Measurements from ENCODE around the gene ARHGAP21. TPM values are rescaled to one million over a fixed set of nuclear protein-coding genes. Genes with fewer than 3 reads are reported as not detected.

Gene ARHGAP21
- polyA plus RNA-seq, 2 of the 4 experiments (the other 2 are of a cell fraction): 30.5 to 84.4 TPM

GRCh38 chr10:24724381-24725228 is 918 bp upstream of the ARHGAP21 start:
- POLR2A ChIA-PET: interaction anchor here (0.6 to 2.2 kb wide), 9 partner anchors 82 to 450 kb away, joined by 3 to 6 read pairs (median 3); partner anchors contain the start of genes ENKUR, GPR158 and THNSL1
- WGBS (ENCODE audit: missing lambda C conversion rate): 2% methylated on average over 35 of the region's 52 CpGs
- peak overlapping the region; percentile 95 for H3K4me2 ChIP-seq
- H3K4me3 ChIP-seq: peak overlapping the region; percentile 86
- CTCF ChIA-PET: interaction anchor here (0.6 to 2.3 kb wide), 9 partner anchors 9 to 266 kb away, joined by 3 to 12 read pairs (median 4); no protein-coding TSS in a partner anchor
- peak; percentile 97 for DNase-seq (ENCODE audit: low read depth in 1 of 2, low spot score in 1 of 2)
- peak; percentile 24; the same call in 1 of the 2 replicates for TF ChIP-seq RFX5 (IDR thresholded peaks at IDR 0.05)
- TF ChIP-seq, protein P1, sequence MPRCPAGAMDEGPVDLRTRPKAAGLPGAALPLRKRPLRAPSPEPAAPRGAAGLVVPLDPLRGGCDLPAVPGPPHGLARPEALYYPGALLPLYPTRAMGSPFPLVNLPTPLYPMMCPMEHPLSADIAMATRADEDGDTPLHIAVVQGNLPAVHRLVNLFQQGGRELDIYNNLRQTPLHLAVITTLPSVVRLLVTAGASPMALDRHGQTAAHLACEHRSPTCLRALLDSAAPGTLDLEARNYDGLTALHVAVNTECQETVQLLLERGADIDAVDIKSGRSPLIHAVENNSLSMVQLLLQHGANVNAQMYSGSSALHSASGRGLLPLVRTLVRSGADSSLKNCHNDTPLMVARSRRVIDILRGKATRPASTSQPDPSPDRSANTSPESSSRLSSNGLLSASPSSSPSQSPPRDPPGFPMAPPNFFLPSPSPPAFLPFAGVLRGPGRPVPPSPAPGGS (IDR thresholded peaks at IDR 0.05): peak; percentile 53; the same call in 1 of the 3 replicates
- TF ChIP-seq PHF8 (IDR thresholded peaks at IDR 0.05; ENCODE audit: borderline replicate concordance, low read depth): peak; percentile 13; the same call in 1 of the 2 replicates
- 0 out of 5 replicates have a peak, but pooled peaks of 1 of the 2 experiments have one; percentile 40 for TF ChIP-seq JUN (IDR thresholded peaks at IDR 0.05)
- peak; percentile 17; the same call in 1 of the 3 replicates for TF ChIP-seq SMC3 (IDR thresholded peaks at IDR 0.05)
- no peak for TF ChIP-seq CTCF (IDR thresholded peaks at IDR 0.05)
- TF ChIP-seq MAX (IDR thresholded peaks at IDR 0.05): peak; percentile 44; the same call in 1 of the 2 replicates
- no peak for TF ChIP-seq EHMT2 (IDR thresholded peaks at IDR 0.05; ENCODE audit: low read depth)
- TF ChIP-seq POLR2A (IDR thresholded peaks at IDR 0.05; ENCODE audit: low read length): peak; percentile 76
- no peak for TF ChIP-seq HOXB5 (CRISPR knock-in tag; IDR thresholded peaks at IDR 0.05)
- FAIRE-seq: no peak
- H3K9me3 ChIP-seq: no peaks in the 10 kb centered on the region
- peak; percentile 77 to 90 for ATAC-seq
- H3K27ac ChIP-seq: peak overlapping the region; percentile 98 to 99
- peaks cover 10% of the 10 kb centered on the region; the same call in 2 of the 3 replicates for H3K4me1 ChIP-seq

- H3K27ac ChIP-seq: peak overlapping the region; percentile 98 to 99
- CTCF ChIA-PET: interaction anchor here (0.9 to 1.8 kb wide), 3 partner anchors 10 to 81 kb away, joined by 3 to 7 read pairs (median 5); no protein-coding TSS in a partner anchor
- DNase-seq (ENCODE audit: low read depth in 1 of 2, low spot score in 1 of 2): peak in 1 of 2 experiments; percentile 21
- peak overlapping the region; percentile 86 for H3K4me3 ChIP-seq
- WGBS (ENCODE audit: missing lambda C conversion rate): 0% methylated on average over 4 of the region's 70 CpGs
- peak in 1 of 2 experiments; percentile 21; a peak in 3 of 6 replicates for ATAC-seq
- TF ChIP-seq ESRRA (IDR thresholded peaks at IDR 0.05; ENCODE audit: borderline replicate concordance, low read length) (no peak), POLR2AphosphoS2 (conservative IDR thresholded peaks at IDR 0.05; ENCODE audit: low read length) (no peak), FOXS1 (CRISPR knock-in tag; IDR thresholded peaks at IDR 0.05) (no peak), MAZ (IDR thresholded peaks at IDR 0.05; ENCODE audit: borderline replicate concordance, low read depth, low read length) (no peak), FOSB (CRISPR knock-in tag; IDR thresholded peaks at IDR 0.05) (no peak)
- TF ChIP-seq, protein P2, sequence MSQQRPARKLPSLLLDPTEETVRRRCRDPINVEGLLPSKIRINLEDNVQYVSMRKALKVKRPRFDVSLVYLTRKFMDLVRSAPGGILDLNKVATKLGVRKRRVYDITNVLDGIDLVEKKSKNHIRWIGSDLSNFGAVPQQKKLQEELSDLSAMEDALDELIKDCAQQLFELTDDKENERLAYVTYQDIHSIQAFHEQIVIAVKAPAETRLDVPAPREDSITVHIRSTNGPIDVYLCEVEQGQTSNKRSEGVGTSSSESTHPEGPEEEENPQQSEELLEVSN (IDR thresholded peaks at IDR 0.05; ENCODE audit: borderline replicate concordance, low read depth): no peak
- H3K4me1 ChIP-seq: peaks cover 19% of the 10 kb centered on the region
- POLR2A ChIA-PET: interaction anchor here (0.8 to 2.2 kb wide), 9 partner anchors 18 to 226 kb away, joined by 3 to 6 read pairs (median 3); no protein-coding TSS in a partner anchor
- no peaks in the 10 kb centered on the region for H3K9me3 ChIP-seq
- FAIRE-seq: no peak
- H3K4me2 ChIP-seq: peak overlapping the region; percentile 95
These were observed 300 bp downstream of the ARHGAP21 start for GRCh38 chr10:24723386-24723787.

Data from A549 (cell line).